Measurements from ENCODE around the gene ARHGAP44.

ARHGAP44 gene

GRCh38 chr17:13005530-13005929, 216.2 kb downstream of the ARHGAP44 start:
- Histone ChIP-seq H4K8ac (ENCODE audit: low read depth, low read length) (no peak overlapping the region), H3K4ac (ENCODE audit: low read depth, low read length) (no peak overlapping the region), H3K14ac (ENCODE audit: low read length) (no peak overlapping the region), H3K4me1 (ENCODE audit: control insufficient read depth in 1 of 2, insufficient read depth in 2 of 2, low read length in 2 of 2) (no peaks in the 10 kb centered on the region), H2BK12ac (ENCODE audit: low read length) (no peak overlapping the region), H2BK5ac (ENCODE audit: low read depth, low read length, poor library complexity) (no peak overlapping the region), H3K9me3 (ENCODE audit: insufficient read depth, low read depth, low read length) (no peaks in the 10 kb centered on the region), H3K9ac (ENCODE audit: low read length) (no peak overlapping the region), H3K36me3 (ENCODE audit: control insufficient read depth in 1 of 2, insufficient read depth in 2 of 2, low read length in 2 of 2) (peaks cover 48 to 55% of the 10 kb centered on the region in 2 experiments), H3K18ac (ENCODE audit: low read length) (no peak overlapping the region), H2AFZ (ENCODE audit: insufficient read depth, low read length, poor library complexity) (no peak overlapping the region), H3K79me1 (ENCODE audit: low read length) (no peaks in the 10 kb centered on the region), H3K27ac (ENCODE audit: low read depth, low read length) (no peak overlapping the region), H3K23ac (ENCODE audit: low read length) (no peak overlapping the region), H4K12ac (ENCODE audit: low read depth, low read length) (no peak overlapping the region), H3K27me3 (ENCODE audit: insufficient read depth, low read length) (no peaks in the 10 kb centered on the region), H2AK5ac (ENCODE audit: low read length) (no peak overlapping the region), H3K4me3 (ENCODE audit: low read depth, low read length) (no peak overlapping the region), H3K79me2 (ENCODE audit: control insufficient read depth, insufficient read depth, low read length, poor library complexity) (no peaks in the 10 kb centered on the region), H2BK120ac (ENCODE audit: insufficient read depth, low read length, poor library complexity) (no peak overlapping the region), H3K4me2 (ENCODE audit: low read length) (no peak overlapping the region), H4K91ac (ENCODE audit: low read depth, low read length) (no peak overlapping the region)
- DNase-seq, result no peak
- no CpG with 5 or more reads among the region's 6 CpGs for WGBS (ENCODE audit: extremely low coverage, insufficient coverage, insufficient read length)

GRCh38 chr17:13008461-13008860, 219.2 kb downstream of the ARHGAP44 start:
- no peak overlapping the region for H3K4ac ChIP-seq (ENCODE audit: low read depth, low read length)
- no peak for DNase-seq
- no peak overlapping the region for H3K9ac ChIP-seq (ENCODE audit: low read length)
- H2BK5ac ChIP-seq (ENCODE audit: low read depth, low read length, poor library complexity), result no peak overlapping the region
- no peak overlapping the region for H3K14ac ChIP-seq (ENCODE audit: low read length)
- H3K23ac ChIP-seq (ENCODE audit: low read length), result no peak overlapping the region
- H3K79me2 ChIP-seq (ENCODE audit: control insufficient read depth, insufficient read depth, low read length, poor library complexity), result no peaks in the 10 kb centered on the region
- H3K27ac ChIP-seq (ENCODE audit: low read depth, low read length), result no peak overlapping the region
- no peak overlapping the region for H2AK5ac ChIP-seq (ENCODE audit: low read length)
- no peak overlapping the region for H4K8ac ChIP-seq (ENCODE audit: low read depth, low read length)
- H4K91ac ChIP-seq (ENCODE audit: low read depth, low read length), result no peak overlapping the region
- WGBS (ENCODE audit: extremely low coverage, insufficient coverage, insufficient read length), result no CpG with 5 or more reads among the region's 8 CpGs
- H3K18ac ChIP-seq (ENCODE audit: low read length), result no peak overlapping the region
- H2AFZ ChIP-seq (ENCODE audit: insufficient read depth, low read length, poor library complexity), result no peak overlapping the region
- H3K9me3 ChIP-seq (ENCODE audit: insufficient read depth, low read depth, low read length), result no peaks in the 10 kb centered on the region
- H3K4me3 ChIP-seq (ENCODE audit: low read depth, low read length), result no peak overlapping the region
- H3K4me2 ChIP-seq (ENCODE audit: low read length), result no peak overlapping the region
- no peak overlapping the region for H2BK12ac ChIP-seq (ENCODE audit: low read length)
- H3K79me1 ChIP-seq (ENCODE audit: low read length), result no peaks in the 10 kb centered on the region
- H4K12ac ChIP-seq (ENCODE audit: low read depth, low read length), result no peak overlapping the region
- no peak overlapping the region for H2BK120ac ChIP-seq (ENCODE audit: insufficient read depth, low read length, poor library complexity)
- H3K36me3 ChIP-seq (ENCODE audit: control insufficient read depth in 1 of 2, insufficient read depth in 2 of 2, low read length in 2 of 2), result peaks cover 40 to 56% of the 10 kb centered on the region in 2 experiments
- H3K27me3 ChIP-seq (ENCODE audit: insufficient read depth, low read length), result no peaks in the 10 kb centered on the region
- no peaks in the 10 kb centered on the region for H3K4me1 ChIP-seq (ENCODE audit: control insufficient read depth in 1 of 2, insufficient read depth in 2 of 2, low read length in 2 of 2)

- H3K9me3 ChIP-seq (ENCODE audit: insufficient read depth, low read depth, low read length), result no peaks in the 10 kb centered on the region
- H2AFZ ChIP-seq (ENCODE audit: insufficient read depth, low read length, poor library complexity), result no peak overlapping the region
- H3K23ac ChIP-seq (ENCODE audit: low read length), result no peak overlapping the region
- no peak overlapping the region for H3K4me3 ChIP-seq (ENCODE audit: low read depth, low read length)
- H3K4ac ChIP-seq (ENCODE audit: low read depth, low read length), result no peak overlapping the region
- H3K14ac ChIP-seq (ENCODE audit: low read length), result no peak overlapping the region
- no peak overlapping the region for H4K12ac ChIP-seq (ENCODE audit: low read depth, low read length)
- no peak overlapping the region for H3K18ac ChIP-seq (ENCODE audit: low read length)
- H4K91ac ChIP-seq (ENCODE audit: low read depth, low read length), result no peak overlapping the region
- DNase-seq, result no peak
- H3K9ac ChIP-seq (ENCODE audit: low read length), result no peak overlapping the region
- no peaks in the 10 kb centered on the region for H3K27me3 ChIP-seq (ENCODE audit: insufficient read depth, low read length)
- no CpG with 5 or more reads among the region's 7 CpGs for WGBS (ENCODE audit: extremely low coverage, insufficient coverage, insufficient read length)
- no peaks in the 10 kb centered on the region for H3K79me2 ChIP-seq (ENCODE audit: control insufficient read depth, insufficient read depth, low read length, poor library complexity)
- H3K4me1 ChIP-seq (ENCODE audit: control insufficient read depth in 1 of 2, insufficient read depth in 2 of 2, low read length in 2 of 2), result no peaks in the 10 kb centered on the region
- no peak overlapping the region for H2BK120ac ChIP-seq (ENCODE audit: insufficient read depth, low read length, poor library complexity)
- H3K27ac ChIP-seq (ENCODE audit: low read depth, low read length), result no peak overlapping the region
- peaks cover 35 to 51% of the 10 kb centered on the region in 2 experiments for H3K36me3 ChIP-seq (ENCODE audit: control insufficient read depth in 1 of 2, insufficient read depth in 2 of 2, low read length in 2 of 2)
- H4K8ac ChIP-seq (ENCODE audit: low read depth, low read length), result no peak overlapping the region
- no peaks in the 10 kb centered on the region for H3K79me1 ChIP-seq (ENCODE audit: low read length)
- no peak overlapping the region for H2BK12ac ChIP-seq (ENCODE audit: low read length)
- no peak overlapping the region for H3K4me2 ChIP-seq (ENCODE audit: low read length)
- no peak overlapping the region for H2AK5ac ChIP-seq (ENCODE audit: low read length)
- H2BK5ac ChIP-seq (ENCODE audit: low read depth, low read length, poor library complexity), result no peak overlapping the region
Measured at GRCh38 chr17:13010959-13011358, 221.7 kb downstream of the ARHGAP44 start.

DNA sequence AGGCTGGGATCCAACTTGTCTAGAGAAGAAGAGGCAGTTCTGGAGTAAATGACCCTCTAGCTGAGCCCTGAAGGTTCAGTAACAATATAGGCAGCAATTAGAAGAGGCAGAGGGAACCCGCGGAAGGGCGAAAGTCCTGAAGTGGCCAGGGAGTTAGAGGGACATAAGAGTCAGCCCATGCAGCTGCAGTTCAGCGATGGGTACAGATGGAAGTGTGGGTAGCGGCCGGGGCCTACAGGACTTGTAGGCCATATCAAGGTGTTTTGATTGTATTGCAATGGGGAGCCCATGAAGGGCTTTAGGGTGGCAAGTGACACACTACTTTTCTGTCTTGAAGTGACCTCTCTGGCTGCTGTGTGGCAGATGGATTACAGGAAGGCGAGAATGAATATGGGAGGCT, 225.5 kb downstream of the ARHGAP44 start:
- no peak overlapping the region for H4K91ac ChIP-seq (ENCODE audit: low read depth, low read length)
- no CpG with 5 or more reads among the region's 7 CpGs for WGBS (ENCODE audit: extremely low coverage, insufficient coverage, insufficient read length)
- H3K4ac ChIP-seq (ENCODE audit: low read depth, low read length), result no peak overlapping the region
- no peak overlapping the region for H3K14ac ChIP-seq (ENCODE audit: low read length)
- H3K36me3 ChIP-seq (ENCODE audit: control insufficient read depth in 1 of 2, insufficient read depth in 2 of 2, low read length in 2 of 2), result peaks cover 28 to 41% of the 10 kb centered on the region in 2 experiments
- H3K23ac ChIP-seq (ENCODE audit: low read length), result no peak overlapping the region
- no peak overlapping the region for H2AK5ac ChIP-seq (ENCODE audit: low read length)
- no peak overlapping the region for H4K12ac ChIP-seq (ENCODE audit: low read depth, low read length)
- H3K18ac ChIP-seq (ENCODE audit: low read length), result no peak overlapping the region
- H3K4me3 ChIP-seq (ENCODE audit: low read depth, low read length), result no peak overlapping the region
- H3K79me2 ChIP-seq (ENCODE audit: control insufficient read depth, insufficient read depth, low read length, poor library complexity), result peaks cover 3% of the 10 kb centered on the region
- peaks cover 6% of the 10 kb centered on the region for H3K79me1 ChIP-seq (ENCODE audit: low read length)
- H2BK120ac ChIP-seq (ENCODE audit: insufficient read depth, low read length, poor library complexity), result no peak overlapping the region
- H3K27ac ChIP-seq (ENCODE audit: low read depth, low read length), result no peak overlapping the region
- H3K9me3 ChIP-seq (ENCODE audit: insufficient read depth, low read depth, low read length), result no peaks in the 10 kb centered on the region
- no peak overlapping the region for H2AFZ ChIP-seq (ENCODE audit: insufficient read depth, low read length, poor library complexity)
- no peaks in the 10 kb centered on the region for H3K27me3 ChIP-seq (ENCODE audit: insufficient read depth, low read length)
- H2BK12ac ChIP-seq (ENCODE audit: low read length), result no peak overlapping the region
- no peak overlapping the region for H3K9ac ChIP-seq (ENCODE audit: low read length)
- H4K8ac ChIP-seq (ENCODE audit: low read depth, low read length), result no peak overlapping the region
- no peak for DNase-seq
- H2BK5ac ChIP-seq (ENCODE audit: low read depth, low read length, poor library complexity), result no peak overlapping the region
- H3K4me2 ChIP-seq (ENCODE audit: low read length), result no peak overlapping the region
- no peaks in the 10 kb centered on the region for H3K4me1 ChIP-seq (ENCODE audit: control insufficient read depth in 1 of 2, insufficient read depth in 2 of 2, low read length in 2 of 2)
